Measurements from ENCODE around the gene SLC1A2.

DNA sequence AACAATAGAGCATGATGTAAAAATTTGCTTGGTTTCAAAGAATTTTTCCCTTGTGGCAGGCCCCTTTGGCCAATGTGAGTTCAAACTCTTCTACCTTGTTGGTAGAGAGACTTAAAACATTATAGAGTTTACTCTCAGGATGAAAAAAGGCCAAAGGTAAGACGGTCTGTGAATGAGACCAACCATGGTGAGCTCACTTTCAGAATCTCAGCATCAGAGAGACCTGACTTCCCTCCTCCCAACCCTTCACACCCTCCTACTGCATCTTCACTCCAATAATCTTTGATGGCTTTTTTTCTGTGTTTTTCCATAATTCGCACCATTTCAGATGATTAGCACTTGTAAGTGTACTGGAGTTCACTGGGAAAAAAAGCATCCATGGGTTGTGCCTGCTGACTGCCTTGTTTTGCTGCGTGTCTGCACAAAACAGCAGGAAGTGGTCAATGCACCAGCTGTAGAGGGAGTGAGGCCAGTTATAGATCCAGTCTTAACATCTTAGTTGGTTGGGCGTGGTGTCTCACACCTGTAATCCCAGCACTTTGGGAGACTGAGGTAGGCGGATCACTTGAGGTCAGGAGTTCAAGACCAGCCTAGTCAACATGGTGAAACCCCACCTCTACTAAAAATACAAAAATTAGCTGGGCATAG is 64.1 kb downstream of the SLC1A2 start:
- TF ChIP-seq, protein P1, sequence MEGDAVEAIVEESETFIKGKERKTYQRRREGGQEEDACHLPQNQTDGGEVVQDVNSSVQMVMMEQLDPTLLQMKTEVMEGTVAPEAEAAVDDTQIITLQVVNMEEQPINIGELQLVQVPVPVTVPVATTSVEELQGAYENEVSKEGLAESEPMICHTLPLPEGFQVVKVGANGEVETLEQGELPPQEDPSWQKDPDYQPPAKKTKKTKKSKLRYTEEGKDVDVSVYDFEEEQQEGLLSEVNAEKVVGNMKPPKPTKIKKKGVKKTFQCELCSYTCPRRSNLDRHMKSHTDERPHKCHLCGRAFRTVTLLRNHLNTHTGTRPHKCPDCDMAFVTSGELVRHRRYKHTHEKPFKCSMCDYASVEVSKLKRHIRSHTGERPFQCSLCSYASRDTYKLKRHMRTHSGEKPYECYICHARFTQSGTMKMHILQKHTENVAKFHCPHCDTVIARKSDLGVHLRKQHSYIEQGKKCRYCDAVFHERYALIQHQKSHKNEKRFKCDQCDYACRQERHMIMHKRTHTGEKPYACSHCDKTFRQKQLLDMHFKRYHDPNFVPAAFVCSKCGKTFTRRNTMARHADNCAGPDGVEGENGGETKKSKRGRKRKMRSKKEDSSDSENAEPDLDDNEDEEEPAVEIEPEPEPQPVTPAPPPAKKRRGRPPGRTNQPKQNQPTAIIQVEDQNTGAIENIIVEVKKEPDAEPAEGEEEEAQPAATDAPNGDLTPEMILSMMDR (IDR thresholded peaks at IDR 0.05; ENCODE audit: low read depth, low read length) = no peak
- no peak for TF ChIP-seq EZH2phosphoT487 (IDR thresholded peaks at IDR 0.05; ENCODE audit: low read depth)
